GM12878 (cell line): ENCODE results near the gene IFT52.

Experiments used
- CBX3 ChIP-seq: fragments of 200-600 bp; sonication (generic); IDR thresholded peaks from 2 replicates; pipeline ENCODE4 v1.6.1; 2016; ENCODE audit warnings: low read depth, borderline replicate concordance
- EZH2 ChIP-seq: IDR thresholded peaks from 2 replicates; pipeline ENCODE4 v1.6.1; 2012; ENCODE audit warnings: low read depth, mild to moderate bottlenecking, control low read depth, inconsistent platforms, low read length, borderline replicate concordance; ENCODE audit not compliant: control insufficient read depth
- GABPA ChIP-seq: IDR thresholded peaks from 2 replicates; pipeline ENCODE4 v1.6.1; 2014; ENCODE audit warnings: antibody characterized with exemption, low read depth, mild to moderate bottlenecking, inconsistent platforms
- POLR2A ChIP-seq: IDR thresholded peaks from 2 replicates; pipeline ENCODE4 v1.6.1; 2011; ENCODE audit warnings: low read depth, mild to moderate bottlenecking, low read length
- RBBP5 ChIP-seq: fragments of 200-600 bp; sonication (generic); conservative IDR thresholded peaks from 2 replicates; pipeline ENCODE4 v1.6.1; 2016
- SMC3 ChIP-seq: IDR thresholded peaks from 2 replicates; pipeline ENCODE4 v1.6.1; 2011; ENCODE audit warnings: low read length, improper control_type of control experiment, borderline replicate concordance
- SP1 ChIP-seq: IDR thresholded peaks from one replicate; pipeline ENCODE4 v1.6.1; 2011; ENCODE audit warnings: low read depth, low read length
- TAF1 ChIP-seq: IDR thresholded peaks from 2 replicates; pipeline ENCODE4 v1.6.1; 2011; ENCODE audit warnings: mild to moderate bottlenecking, low read depth, low read length, borderline replicate concordance
- ZNF384 ChIP-seq: IDR thresholded peaks from 2 replicates; pipeline ENCODE4 v1.6.1; 2012; ENCODE audit warnings: low read depth, mild to moderate bottlenecking, low read length, improper control_type of control experiment, borderline replicate concordance
- TF ChIP-seq, protein P1 (sequence below), 3 experiments: IDR thresholded peaks in 2 of 3; conservative IDR thresholded peaks in 1 of 3; 2 replicates each; pipeline ENCODE4 v1.5.1; 2011; ENCODE audit warnings: low read depth in 3 of 3, low read length in 3 of 3, mild to moderate bottlenecking in 3 of 3, control low read depth in 2 of 3, moderate library complexity in 2 of 3, inconsistent platforms in 1 of 3, mixed read lengths in 1 of 3; ENCODE audit not compliant: control insufficient read depth in 2 of 3, insufficient read depth in 1 of 3; ENCODE audit errors: extremely low read depth in 1 of 3
- TF ChIP-seq, protein P2 (sequence below): IDR thresholded peaks from 2 replicates; pipeline ENCODE4 v1.6.1; 2012; ENCODE audit warnings: mild to moderate bottlenecking, low read depth, low read length
- TF ChIP-seq, protein P3 (sequence below): IDR thresholded peaks from 2 replicates; pipeline ENCODE4 v1.6.1; 2012; ENCODE audit warnings: low read depth, low read length, improper control_type of control experiment
- TF ChIP-seq, protein P4 (sequence below): IDR thresholded peaks from 2 replicates; pipeline ENCODE4 v1.6.1; 2011; ENCODE audit warnings: low read depth, low read length, improper control_type of control experiment, borderline replicate concordance
- TF ChIP-seq, protein P5 (sequence below): fragments of 450-650 bp; IDR thresholded peaks from 2 replicates; pipeline ENCODE4 v1.6.1; 2017; ENCODE audit warnings: antibody characterized with exemption, mild to moderate bottlenecking, moderate library complexity

DNA sequence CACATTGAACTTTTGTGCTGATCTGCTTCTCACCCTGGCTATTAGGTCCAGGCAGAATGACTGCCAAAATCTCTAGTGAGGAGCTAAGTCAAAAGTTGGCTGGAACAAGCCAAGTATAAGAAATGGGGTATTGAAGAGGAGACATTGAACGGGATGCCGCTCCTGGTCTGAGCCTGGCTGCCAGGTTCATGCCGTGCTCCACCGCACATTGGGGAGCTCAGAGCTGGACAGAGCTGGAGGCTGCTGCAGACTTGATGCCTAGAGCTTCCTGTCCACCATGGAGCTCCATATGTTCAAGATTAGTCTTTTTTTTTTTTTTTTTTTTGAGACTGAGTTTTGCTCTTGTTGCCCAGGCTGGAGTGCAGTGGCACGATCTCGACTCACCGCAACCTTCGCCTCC, 4.1 kb upstream of the IFT52 start:
- no peak for TF ChIP-seq EZH2
- TF ChIP-seq, protein P1, sequence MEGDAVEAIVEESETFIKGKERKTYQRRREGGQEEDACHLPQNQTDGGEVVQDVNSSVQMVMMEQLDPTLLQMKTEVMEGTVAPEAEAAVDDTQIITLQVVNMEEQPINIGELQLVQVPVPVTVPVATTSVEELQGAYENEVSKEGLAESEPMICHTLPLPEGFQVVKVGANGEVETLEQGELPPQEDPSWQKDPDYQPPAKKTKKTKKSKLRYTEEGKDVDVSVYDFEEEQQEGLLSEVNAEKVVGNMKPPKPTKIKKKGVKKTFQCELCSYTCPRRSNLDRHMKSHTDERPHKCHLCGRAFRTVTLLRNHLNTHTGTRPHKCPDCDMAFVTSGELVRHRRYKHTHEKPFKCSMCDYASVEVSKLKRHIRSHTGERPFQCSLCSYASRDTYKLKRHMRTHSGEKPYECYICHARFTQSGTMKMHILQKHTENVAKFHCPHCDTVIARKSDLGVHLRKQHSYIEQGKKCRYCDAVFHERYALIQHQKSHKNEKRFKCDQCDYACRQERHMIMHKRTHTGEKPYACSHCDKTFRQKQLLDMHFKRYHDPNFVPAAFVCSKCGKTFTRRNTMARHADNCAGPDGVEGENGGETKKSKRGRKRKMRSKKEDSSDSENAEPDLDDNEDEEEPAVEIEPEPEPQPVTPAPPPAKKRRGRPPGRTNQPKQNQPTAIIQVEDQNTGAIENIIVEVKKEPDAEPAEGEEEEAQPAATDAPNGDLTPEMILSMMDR (IDR thresholded peaks at IDR 0.05 in 2 of 3, conservative IDR thresholded peaks at IDR 0.05 in 1 of 3; ENCODE audit: control insufficient read depth in 2 of 3, extremely low read depth in 1 of 3, insufficient read depth in 1 of 3, low read depth in 3 of 3, low read length in 3 of 3): no peak
- TF ChIP-seq TAF1: no peak
- no peak for TF ChIP-seq ZNF384
- no peak for TF ChIP-seq CBX3
- no peak for TF ChIP-seq SMC3
- no peak for TF ChIP-seq SP1
- TF ChIP-seq, protein P2, sequence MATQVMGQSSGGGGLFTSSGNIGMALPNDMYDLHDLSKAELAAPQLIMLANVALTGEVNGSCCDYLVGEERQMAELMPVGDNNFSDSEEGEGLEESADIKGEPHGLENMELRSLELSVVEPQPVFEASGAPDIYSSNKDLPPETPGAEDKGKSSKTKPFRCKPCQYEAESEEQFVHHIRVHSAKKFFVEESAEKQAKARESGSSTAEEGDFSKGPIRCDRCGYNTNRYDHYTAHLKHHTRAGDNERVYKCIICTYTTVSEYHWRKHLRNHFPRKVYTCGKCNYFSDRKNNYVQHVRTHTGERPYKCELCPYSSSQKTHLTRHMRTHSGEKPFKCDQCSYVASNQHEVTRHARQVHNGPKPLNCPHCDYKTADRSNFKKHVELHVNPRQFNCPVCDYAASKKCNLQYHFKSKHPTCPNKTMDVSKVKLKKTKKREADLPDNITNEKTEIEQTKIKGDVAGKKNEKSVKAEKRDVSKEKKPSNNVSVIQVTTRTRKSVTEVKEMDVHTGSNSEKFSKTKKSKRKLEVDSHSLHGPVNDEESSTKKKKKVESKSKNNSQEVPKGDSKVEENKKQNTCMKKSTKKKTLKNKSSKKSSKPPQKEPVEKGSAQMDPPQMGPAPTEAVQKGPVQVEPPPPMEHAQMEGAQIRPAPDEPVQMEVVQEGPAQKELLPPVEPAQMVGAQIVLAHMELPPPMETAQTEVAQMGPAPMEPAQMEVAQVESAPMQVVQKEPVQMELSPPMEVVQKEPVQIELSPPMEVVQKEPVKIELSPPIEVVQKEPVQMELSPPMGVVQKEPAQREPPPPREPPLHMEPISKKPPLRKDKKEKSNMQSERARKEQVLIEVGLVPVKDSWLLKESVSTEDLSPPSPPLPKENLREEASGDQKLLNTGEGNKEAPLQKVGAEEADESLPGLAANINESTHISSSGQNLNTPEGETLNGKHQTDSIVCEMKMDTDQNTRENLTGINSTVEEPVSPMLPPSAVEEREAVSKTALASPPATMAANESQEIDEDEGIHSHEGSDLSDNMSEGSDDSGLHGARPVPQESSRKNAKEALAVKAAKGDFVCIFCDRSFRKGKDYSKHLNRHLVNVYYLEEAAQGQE: no peak
- TF ChIP-seq POLR2A: no peak
- TF ChIP-seq, protein P3, sequence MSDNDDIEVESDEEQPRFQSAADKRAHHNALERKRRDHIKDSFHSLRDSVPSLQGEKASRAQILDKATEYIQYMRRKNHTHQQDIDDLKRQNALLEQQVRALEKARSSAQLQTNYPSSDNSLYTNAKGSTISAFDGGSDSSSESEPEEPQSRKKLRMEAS: no peak
- TF ChIP-seq, protein P4, sequence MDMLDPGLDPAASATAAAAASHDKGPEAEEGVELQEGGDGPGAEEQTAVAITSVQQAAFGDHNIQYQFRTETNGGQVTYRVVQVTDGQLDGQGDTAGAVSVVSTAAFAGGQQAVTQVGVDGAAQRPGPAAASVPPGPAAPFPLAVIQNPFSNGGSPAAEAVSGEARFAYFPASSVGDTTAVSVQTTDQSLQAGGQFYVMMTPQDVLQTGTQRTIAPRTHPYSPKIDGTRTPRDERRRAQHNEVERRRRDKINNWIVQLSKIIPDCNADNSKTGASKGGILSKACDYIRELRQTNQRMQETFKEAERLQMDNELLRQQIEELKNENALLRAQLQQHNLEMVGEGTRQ: no peak
- TF ChIP-seq RBBP5: no peak
- TF ChIP-seq, protein P5, sequence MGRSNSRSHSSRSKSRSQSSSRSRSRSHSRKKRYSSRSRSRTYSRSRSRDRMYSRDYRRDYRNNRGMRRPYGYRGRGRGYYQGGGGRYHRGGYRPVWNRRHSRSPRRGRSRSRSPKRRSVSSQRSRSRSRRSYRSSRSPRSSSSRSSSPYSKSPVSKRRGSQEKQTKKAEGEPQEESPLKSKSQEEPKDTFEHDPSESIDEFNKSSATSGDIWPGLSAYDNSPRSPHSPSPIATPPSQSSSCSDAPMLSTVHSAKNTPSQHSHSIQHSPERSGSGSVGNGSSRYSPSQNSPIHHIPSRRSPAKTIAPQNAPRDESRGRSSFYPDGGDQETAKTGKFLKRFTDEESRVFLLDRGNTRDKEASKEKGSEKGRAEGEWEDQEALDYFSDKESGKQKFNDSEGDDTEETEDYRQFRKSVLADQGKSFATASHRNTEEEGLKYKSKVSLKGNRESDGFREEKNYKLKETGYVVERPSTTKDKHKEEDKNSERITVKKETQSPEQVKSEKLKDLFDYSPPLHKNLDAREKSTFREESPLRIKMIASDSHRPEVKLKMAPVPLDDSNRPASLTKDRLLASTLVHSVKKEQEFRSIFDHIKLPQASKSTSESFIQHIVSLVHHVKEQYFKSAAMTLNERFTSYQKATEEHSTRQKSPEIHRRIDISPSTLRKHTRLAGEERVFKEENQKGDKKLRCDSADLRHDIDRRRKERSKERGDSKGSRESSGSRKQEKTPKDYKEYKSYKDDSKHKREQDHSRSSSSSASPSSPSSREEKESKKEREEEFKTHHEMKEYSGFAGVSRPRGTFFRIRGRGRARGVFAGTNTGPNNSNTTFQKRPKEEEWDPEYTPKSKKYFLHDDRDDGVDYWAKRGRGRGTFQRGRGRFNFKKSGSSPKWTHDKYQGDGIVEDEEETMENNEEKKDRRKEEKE: no peak
- no peak for TF ChIP-seq GABPA
